Measurements from ENCODE around the gene RPL27A. TPM values are rescaled to one million over a fixed set of nuclear protein-coding genes. Genes with fewer than 3 reads are reported as not detected.
A peak's percentile ranks its signal among the peaks of the same experiment; 100 is the strongest.

The RPL27A gene
- total RNA-seq, 1 donor: 965 TPM

DNA sequence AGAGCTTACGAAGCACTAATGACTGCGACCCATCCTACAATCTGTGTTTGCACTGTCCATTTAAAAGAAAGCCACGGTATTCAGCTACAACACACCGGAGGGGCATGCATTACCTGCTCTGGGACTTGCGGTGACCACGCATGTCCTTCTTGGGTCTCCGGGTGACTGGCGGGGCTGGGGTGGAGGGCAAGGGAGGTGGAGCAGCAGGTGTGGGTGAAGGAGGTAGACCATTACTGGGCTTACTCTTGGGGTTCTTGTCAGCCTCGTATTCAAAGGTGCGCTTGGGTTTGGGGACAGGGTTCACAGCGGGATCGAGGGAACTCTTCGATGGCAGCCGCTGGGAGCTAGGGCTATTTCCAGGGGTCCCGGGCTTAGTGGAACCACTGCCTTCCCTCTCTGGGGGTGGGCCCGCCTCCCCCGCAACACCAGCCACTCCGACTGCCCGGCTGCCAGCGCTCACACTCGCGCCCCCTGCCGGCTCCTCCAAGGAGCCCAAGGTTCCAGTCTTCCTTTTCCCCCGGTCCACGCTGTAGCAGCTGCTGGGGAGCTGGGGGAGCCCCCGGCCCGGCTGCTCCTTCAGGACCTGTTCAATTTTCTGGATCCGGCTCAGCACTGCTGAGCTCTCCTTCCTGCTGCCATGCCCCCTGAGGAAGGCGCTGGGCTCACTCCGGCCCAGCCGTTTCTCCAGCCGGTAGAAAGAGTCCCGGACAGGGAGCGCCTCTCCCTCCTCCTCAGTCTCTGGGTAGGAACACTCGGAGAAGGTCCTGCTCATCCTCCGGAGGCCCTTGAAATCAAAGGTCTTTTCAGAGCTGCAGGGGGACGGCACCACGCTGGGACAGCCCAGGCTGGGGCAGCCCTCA is 47.5 kb downstream of the RPL27A start:
- H3K4me3 ChIP-seq (ENCODE audit: low read depth, low read length): no peak overlapping the region
- TF ChIP-seq, protein P1, sequence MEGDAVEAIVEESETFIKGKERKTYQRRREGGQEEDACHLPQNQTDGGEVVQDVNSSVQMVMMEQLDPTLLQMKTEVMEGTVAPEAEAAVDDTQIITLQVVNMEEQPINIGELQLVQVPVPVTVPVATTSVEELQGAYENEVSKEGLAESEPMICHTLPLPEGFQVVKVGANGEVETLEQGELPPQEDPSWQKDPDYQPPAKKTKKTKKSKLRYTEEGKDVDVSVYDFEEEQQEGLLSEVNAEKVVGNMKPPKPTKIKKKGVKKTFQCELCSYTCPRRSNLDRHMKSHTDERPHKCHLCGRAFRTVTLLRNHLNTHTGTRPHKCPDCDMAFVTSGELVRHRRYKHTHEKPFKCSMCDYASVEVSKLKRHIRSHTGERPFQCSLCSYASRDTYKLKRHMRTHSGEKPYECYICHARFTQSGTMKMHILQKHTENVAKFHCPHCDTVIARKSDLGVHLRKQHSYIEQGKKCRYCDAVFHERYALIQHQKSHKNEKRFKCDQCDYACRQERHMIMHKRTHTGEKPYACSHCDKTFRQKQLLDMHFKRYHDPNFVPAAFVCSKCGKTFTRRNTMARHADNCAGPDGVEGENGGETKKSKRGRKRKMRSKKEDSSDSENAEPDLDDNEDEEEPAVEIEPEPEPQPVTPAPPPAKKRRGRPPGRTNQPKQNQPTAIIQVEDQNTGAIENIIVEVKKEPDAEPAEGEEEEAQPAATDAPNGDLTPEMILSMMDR (IDR thresholded peaks at IDR 0.05; ENCODE audit: insufficient read depth, low read length): no peak
- DNase-seq (ENCODE audit: low read depth): no peak

DNA sequence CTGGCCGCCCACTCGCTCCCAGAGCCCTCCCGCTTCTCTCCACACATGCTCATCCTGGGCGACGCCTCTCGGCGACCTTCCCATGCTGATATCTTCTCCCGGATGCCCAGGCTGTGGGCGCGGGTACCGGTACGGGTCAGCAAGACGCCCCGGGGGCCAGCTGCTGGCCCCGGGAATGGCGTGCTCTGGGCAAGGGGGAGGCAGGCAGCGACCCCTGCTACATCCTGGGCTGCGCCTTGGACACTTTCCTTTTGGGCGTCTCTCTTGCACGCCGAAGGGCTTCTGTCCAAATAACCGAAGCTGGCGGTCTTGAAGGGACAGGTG is 48.1 kb downstream of the RPL27A start:
- TF ChIP-seq, protein P1 (IDR thresholded peaks at IDR 0.05; ENCODE audit: insufficient read depth, low read length): no peak
- DNase-seq (ENCODE audit: low read depth): no peak

GRCh38 chr11:8731647-8732323 is 49.2 kb downstream of the RPL27A start:
- DNase-seq (ENCODE audit: low read depth): no peak
- no peak overlapping the region for H3K4me3 ChIP-seq (ENCODE audit: low read depth, low read length)
- TF ChIP-seq, protein P1 (IDR thresholded peaks at IDR 0.05; ENCODE audit: insufficient read depth, low read length): no peak

More for the DNA sequence above, 48.1 kb downstream of the RPL27A start:
- no peak overlapping the region for H3K4me3 ChIP-seq (ENCODE audit: low read depth, low read length)

DNA sequence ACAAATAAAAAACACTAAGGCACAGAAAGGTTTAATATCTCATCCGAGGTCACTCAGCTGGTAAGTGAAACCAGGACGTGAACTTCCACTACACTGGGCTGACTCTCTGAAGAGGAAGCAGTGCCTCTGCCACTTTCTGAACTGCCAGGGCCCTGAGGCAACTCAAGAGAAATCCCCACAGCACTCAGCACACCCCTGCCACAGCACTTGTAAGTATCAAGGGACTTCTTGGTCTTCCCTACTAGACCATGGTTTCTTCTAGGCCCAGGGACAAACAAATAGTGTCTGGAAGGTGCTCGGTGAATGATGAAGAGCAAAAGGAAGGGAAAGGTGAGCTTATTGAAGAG is 49.7 kb downstream of the RPL27A start:
- TF ChIP-seq, protein P1 (IDR thresholded peaks at IDR 0.05; ENCODE audit: insufficient read depth, low read length): no peak
- no peak overlapping the region for H3K4me3 ChIP-seq (ENCODE audit: low read depth, low read length)
- no peak for DNase-seq (ENCODE audit: low read depth)

- peak; percentile 89 for DNase-seq (ENCODE audit: low read depth)
- TF ChIP-seq, protein P1 (IDR thresholded peaks at IDR 0.05; ENCODE audit: insufficient read depth, low read length): no peak
- H3K4me3 ChIP-seq (ENCODE audit: low read depth, low read length): no peak overlapping the region
These were observed 50.2 kb downstream of the RPL27A start for GRCh38 chr11:8732748-8733241.

DNA sequence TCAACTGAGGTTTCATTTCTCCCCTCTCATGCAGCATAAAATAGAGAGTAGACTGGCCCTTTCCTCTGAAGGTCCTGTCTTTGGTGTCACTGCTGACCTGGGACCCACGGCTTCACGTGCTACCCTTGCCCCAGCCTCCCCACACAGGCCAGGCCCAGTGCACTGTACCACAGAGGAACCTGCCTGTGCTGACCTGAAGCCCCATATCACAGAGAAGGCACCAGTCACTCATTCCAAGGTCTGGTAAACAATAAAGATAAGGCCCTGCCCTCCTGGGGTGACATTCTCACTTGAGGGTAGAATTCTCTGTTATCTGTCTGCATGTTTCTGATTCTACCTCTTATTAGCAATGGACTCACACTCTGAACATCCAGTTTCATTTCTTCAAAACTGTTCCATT is 51.3 kb downstream of the RPL27A start:
- no peak overlapping the region for H3K4me3 ChIP-seq (ENCODE audit: low read depth, low read length)
- DNase-seq (ENCODE audit: low read depth): no peak
- TF ChIP-seq, protein P1 (IDR thresholded peaks at IDR 0.05; ENCODE audit: insufficient read depth, low read length): no peak

All from fibroblast of the aortic adventitia (primary cell).